ENCODE data around the gene EDC3.

The EDC3 gene

DNA sequence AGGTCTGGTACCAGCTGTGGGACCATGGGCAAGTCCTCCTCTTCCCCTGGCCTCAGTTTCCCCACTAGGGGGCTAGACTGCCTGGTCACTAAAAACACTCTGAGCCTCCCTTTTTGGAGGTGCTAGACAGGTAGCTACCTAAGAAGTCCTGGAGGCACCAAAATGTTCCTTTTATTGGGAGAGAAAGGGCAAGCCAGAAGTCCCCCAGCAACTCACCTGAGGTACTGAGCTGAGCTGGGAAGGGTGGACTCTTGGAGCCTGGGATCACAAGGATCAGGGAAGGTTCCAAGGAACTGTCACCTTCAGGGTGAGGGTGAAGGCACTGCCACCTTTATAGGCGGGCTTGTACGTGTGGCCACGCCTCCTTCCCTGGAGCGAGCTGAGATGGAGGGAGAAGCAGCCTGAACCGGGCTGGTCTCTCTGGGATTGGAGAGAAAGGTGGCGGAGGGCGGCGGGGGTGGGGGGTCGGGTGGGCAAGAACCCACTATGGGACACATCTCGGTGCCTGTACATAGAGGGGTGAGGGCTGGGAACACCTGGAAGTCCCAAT lies 29.5 kb upstream of the EDC3 start, which contains the start of gene CYP1A1:
Gene CYP1A1, minus strand, starts transcription at position 304 of the 550 bp plus-strand sequence. CDS start 2,431 bp downstream, outside the sequence.
- ATAC-seq (replicated peaks; ENCODE audit: extremely low read depth, poor library complexity, severe bottlenecking) (peak; percentile 39), DNase-seq (ENCODE audit: low spot score in 2 of 2) (no peak)
- Mint-ChIP-seq H3K27me3 (peaks cover 22% of the 10 kb centered on the region), H3K36me3 (ENCODE audit: insufficient read depth) (peaks cover 5% of the 10 kb centered on the region), H3K4me3 (peak within 1 kb of the TSS; percentile 79), H3K4me1 (peaks cover 11% of the 10 kb centered on the region), H3K27ac (ENCODE audit: low read depth) (no peak within 1 kb of the TSS), H3K9me3 (no peaks in the 10 kb centered on the region)

DNA sequence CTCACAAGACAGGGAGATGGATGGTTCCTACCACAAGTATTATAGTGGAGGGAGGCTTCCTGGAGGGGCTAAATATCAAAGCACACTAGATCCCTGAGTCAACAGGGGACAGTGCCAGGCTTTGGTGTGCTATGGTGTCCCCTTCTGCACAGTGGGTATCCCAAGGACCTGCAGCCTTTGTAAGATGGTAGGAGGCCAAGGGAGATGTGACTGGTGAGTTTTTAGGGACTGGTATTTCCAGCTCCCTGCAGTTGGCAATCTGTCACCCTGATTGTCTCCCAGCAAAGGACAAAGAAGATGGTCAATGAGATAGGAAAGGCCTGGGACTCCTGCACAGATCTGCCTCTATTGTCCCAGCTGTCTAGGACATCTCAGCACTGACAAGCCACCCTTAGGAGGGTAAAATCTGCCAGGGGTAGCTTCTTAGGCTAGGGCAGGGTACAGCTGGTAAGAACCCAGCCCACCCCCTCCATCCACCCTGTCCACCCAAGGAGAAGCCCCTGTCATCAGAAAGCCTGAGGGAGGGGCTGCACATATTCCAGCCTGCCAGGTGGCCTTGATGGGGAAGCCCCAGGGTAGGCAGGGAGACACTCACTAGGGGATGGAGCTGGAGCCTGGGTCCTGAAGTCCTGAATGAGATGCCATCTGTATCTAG lies 28.9 kb upstream of the EDC3 start:
- Mint-ChIP-seq H3K9me3 (no peaks in the 10 kb centered on the region), H3K27ac (ENCODE audit: low read depth) (no peak overlapping the region), H3K27me3 (peaks cover 16% of the 10 kb centered on the region), H3K36me3 (ENCODE audit: insufficient read depth) (peaks cover 5% of the 10 kb centered on the region), H3K4me1 (peaks cover 11% of the 10 kb centered on the region), H3K4me3 (peak overlapping the region; percentile 79)
- ATAC-seq (replicated peaks; ENCODE audit: extremely low read depth, poor library complexity, severe bottlenecking) (no peak), DNase-seq (ENCODE audit: low spot score in 2 of 2) (no peak)

DNA sequence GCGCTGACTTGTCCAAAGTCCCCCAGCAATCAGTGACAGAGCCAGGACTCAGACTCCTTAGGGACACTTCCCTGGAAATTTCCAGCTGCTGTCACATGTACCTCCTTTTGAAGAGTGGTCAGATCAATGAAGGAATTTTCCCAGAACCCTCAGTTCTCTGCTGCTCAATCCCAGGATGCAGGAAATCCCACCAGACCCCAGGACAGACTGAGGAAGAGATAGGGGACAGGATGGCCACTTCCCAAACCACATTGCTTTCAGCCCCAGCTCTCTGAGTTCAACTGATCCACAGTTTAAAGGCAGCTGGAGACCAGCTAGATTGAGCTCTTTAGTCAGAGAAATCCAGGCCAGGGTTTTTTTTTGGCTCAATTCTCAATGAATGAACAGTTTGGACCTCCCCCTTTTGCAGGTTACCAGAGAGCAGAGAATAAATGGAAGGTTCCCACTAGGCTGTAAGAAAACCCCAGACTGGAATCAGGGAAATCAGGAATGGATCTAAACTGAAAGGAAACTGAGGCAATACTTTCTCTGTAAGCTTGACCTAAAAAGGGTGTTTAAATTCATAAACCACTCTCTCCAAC lies 28.0 kb upstream of the EDC3 start:
- Mint-ChIP-seq H3K36me3 (ENCODE audit: insufficient read depth) (peaks cover 5% of the 10 kb centered on the region), H3K9me3 (no peaks in the 10 kb centered on the region), H3K4me3 (peak overlapping the region; percentile 79), H3K27ac (ENCODE audit: low read depth) (no peak overlapping the region), H3K4me1 (peaks cover 11% of the 10 kb centered on the region), H3K27me3 (peaks cover 14% of the 10 kb centered on the region)
- ATAC-seq (replicated peaks; ENCODE audit: extremely low read depth, poor library complexity, severe bottlenecking) (peak; percentile 26), DNase-seq (ENCODE audit: low spot score in 2 of 2) (no peak)

DNA sequence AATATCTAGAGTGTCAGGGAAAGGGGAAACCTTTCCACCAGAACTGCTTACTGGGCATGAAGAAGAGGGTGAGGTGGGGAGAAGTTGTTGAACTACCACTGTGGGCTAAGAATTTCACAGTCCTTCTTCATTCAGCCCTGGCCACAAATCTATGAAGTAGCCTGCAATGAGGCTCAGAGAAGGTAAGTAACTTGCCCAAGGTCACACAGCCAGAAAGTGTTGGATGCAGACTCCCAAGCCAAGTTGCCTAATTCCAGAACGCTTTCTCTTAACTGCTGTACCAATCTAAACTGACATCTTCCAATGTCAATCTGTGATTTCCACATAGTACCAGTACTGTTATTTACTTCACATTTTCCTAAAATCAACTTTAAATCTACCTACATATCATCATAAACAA lies 27.4 kb upstream of the EDC3 start:
- ATAC-seq (replicated peaks; ENCODE audit: extremely low read depth, poor library complexity, severe bottlenecking) (no peak), DNase-seq (ENCODE audit: low spot score in 2 of 2) (no peak)
- Mint-ChIP-seq H3K27ac (ENCODE audit: low read depth) (no peak overlapping the region), H3K36me3 (ENCODE audit: insufficient read depth) (peaks cover 5% of the 10 kb centered on the region), H3K4me3 (no peak overlapping the region), H3K9me3 (no peaks in the 10 kb centered on the region), H3K27me3 (peaks cover 14% of the 10 kb centered on the region), H3K4me1 (peaks cover 11% of the 10 kb centered on the region)

DNA sequence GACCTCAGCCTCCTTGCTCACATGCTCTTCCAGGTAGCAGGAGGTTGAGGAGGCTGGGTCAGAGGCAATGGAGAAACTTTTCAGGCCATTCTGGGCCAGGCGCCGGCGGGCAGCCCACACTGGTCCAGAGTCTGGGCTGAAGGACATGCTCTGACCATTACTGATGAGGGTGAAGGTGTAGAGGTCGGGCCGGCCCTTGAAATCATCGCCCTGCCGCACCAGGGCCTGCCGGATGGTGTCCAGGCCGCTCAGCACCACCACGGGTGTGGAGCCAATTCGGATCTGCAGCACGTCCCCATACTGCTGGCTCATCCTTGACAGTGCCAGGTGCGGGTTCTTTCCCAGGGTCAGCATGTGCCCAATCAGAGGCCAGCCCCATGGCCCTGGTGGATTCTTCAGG lies 26.8 kb upstream of the EDC3 start:
- H3K27ac Mint-ChIP-seq (ENCODE audit: low read depth), result no peak overlapping the region
- H3K27me3 Mint-ChIP-seq, result peaks cover 10% of the 10 kb centered on the region
- no peaks in the 10 kb centered on the region for H3K9me3 Mint-ChIP-seq
- ATAC-seq (replicated peaks; ENCODE audit: extremely low read depth, poor library complexity, severe bottlenecking) (no peak), DNase-seq (ENCODE audit: low spot score in 2 of 2) (no peak)
- H3K36me3 Mint-ChIP-seq (ENCODE audit: insufficient read depth), result peaks cover 5% of the 10 kb centered on the region
- no peak overlapping the region for H3K4me3 Mint-ChIP-seq
- peaks cover 11% of the 10 kb centered on the region for H3K4me1 Mint-ChIP-seq

DNA sequence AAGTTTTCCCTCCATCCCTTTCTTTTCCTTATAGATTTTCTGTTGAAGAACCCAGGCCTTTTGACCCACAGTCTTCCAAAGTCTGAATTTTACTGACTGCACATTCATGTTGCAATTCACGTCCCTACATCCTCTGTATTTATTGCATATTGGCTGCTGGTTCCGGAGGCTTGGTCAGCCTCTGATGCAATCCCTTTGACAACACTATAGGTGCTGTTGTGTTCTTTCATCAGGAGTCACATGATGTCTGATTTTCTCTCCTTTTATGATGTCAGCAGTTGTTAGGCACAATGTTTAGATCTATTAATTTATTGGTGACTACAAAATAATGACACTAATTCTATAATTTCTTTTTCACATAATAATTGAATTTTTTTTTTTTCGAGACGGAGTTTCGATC lies 20.8 kb upstream of the EDC3 start:
- ATAC-seq (replicated peaks; ENCODE audit: extremely low read depth, poor library complexity, severe bottlenecking) (no peak), DNase-seq (ENCODE audit: low spot score in 2 of 2) (no peak)
- Mint-ChIP-seq H3K27me3 (no peaks in the 10 kb centered on the region), H3K4me1 (no peaks in the 10 kb centered on the region), H3K9me3 (no peaks in the 10 kb centered on the region), H3K36me3 (ENCODE audit: insufficient read depth) (no peaks in the 10 kb centered on the region), H3K4me3 (no peak overlapping the region), H3K27ac (ENCODE audit: low read depth) (no peak overlapping the region)

DNA sequence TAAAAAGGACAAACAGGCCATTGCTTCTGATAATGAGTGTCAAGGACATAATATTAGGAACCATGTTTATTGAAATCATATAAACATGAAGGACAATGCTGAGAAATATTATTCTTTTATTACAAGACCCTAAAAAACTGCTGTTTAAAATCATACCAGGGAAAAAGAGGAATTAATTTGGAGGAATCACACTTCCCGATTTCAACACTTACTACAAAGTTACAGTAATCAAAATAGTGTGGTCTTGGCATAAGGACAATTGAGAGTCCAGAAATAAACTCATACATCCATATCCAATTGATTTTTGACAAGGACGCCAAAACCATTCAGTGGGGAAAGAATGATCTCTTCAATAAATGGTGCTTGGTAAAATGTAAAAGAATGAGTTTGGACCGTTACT lies 16.5 kb upstream of the EDC3 start:
- Mint-ChIP-seq H3K36me3 (ENCODE audit: insufficient read depth) (no peaks in the 10 kb centered on the region), H3K27ac (ENCODE audit: low read depth) (no peak overlapping the region), H3K4me1 (peaks cover 8% of the 10 kb centered on the region), H3K27me3 (no peaks in the 10 kb centered on the region), H3K9me3 (no peaks in the 10 kb centered on the region), H3K4me3 (no peak overlapping the region)
- no peak for ATAC-seq (replicated peaks; ENCODE audit: extremely low read depth, poor library complexity, severe bottlenecking)
- DNase-seq (ENCODE audit: low spot score in 2 of 2), result no peak

DNA sequence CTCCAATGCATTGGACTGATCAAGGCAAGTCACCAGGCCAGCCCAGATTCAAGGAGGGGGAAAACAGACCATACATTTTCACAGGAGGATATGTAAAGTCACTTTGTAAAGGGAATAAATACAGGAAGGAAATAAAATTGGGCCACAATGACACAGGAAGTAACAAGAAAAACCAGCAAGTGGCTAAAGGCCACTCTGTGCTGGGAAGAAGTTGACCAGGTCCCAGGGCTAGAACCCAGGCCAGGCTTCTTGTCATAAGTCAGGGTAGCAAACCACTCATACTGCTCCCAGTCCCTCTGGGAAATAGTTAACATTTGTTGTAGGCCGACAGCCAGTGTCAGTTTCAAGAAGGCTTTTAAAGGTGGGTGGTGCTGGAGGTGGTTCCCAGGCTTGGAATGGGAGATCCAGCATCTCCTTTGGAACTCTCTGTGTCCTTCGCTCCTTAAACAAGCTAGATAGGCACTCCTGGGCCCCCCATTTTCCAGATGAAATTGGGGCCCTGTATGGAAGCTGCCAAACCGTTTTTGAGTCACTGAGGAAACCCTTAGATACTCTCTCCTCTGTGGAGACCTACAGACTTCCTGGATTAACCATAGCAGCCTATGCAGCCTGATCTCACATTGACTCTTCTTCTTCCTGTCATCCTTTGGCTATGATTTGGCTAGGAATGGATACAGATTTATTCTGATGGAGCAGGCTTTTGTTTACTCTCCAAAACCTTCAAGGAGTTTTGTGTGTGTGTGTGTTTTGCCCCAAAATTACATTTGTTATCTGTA lies 14.7 kb upstream of the EDC3 start:
- ATAC-seq (replicated peaks; ENCODE audit: extremely low read depth, poor library complexity, severe bottlenecking) (no peak), DNase-seq (ENCODE audit: low spot score in 2 of 2) (no peak)
- H3K4me1 Mint-ChIP-seq, result peaks cover 8% of the 10 kb centered on the region
- no peak overlapping the region for H3K4me3 Mint-ChIP-seq
- H3K27ac Mint-ChIP-seq (ENCODE audit: low read depth), result no peak overlapping the region
- no peaks in the 10 kb centered on the region for H3K36me3 Mint-ChIP-seq (ENCODE audit: insufficient read depth)
- H3K27me3 Mint-ChIP-seq, result peaks cover 10% of the 10 kb centered on the region
- no peaks in the 10 kb centered on the region for H3K9me3 Mint-ChIP-seq

DNA sequence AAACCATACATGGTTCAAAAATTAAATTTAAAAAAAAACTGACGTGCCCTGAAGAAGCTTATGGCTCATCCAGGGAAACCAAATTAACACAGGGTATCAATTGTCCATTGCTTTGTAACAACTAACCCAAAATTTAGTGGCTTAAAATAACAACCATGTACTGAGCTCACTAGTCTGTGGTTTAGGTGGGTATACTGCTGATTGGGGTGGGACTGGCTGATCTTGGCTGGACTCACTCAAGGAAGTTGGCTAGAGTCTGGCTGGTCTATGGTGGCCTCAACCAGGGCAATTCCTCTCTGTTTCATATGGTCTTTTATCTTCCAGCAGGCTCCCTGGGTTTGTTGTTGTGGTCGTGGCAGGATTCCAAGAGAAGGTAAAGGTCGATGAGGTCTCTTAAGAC lies 14.1 kb upstream of the EDC3 start:
- DNase-seq (ENCODE audit: low spot score in 2 of 2), result no peak
- no peak for ATAC-seq (replicated peaks; ENCODE audit: extremely low read depth, poor library complexity, severe bottlenecking)
- H3K27ac Mint-ChIP-seq (ENCODE audit: low read depth), result no peak overlapping the region
- H3K4me3 Mint-ChIP-seq, result no peak overlapping the region
- H3K36me3 Mint-ChIP-seq (ENCODE audit: insufficient read depth), result no peaks in the 10 kb centered on the region
- H3K27me3 Mint-ChIP-seq, result peaks cover 15% of the 10 kb centered on the region
- H3K9me3 Mint-ChIP-seq, result no peaks in the 10 kb centered on the region
- H3K4me1 Mint-ChIP-seq, result peaks cover 8% of the 10 kb centered on the region

DNA sequence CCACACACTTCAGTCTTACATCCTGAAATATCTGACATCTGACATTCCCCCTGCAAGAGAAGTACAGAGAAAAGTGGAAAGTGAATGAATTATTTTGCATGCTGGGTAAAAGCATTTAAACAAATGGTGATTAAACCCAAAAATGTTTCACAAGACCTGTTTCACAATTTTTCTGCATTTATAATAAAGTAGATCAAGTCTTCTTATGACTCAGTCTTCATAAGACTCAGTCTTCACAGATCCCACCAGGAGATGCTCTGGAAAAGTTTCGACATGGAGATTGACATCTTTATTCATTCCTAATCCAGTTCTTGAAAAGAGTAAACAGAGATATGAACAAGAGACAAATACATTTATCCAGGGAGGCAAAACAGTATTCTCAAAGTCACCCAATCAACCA lies 13.2 kb upstream of the EDC3 start:
- H3K4me3 Mint-ChIP-seq, result no peak overlapping the region
- no peak for ATAC-seq (replicated peaks; ENCODE audit: extremely low read depth, poor library complexity, severe bottlenecking)
- peaks cover 15% of the 10 kb centered on the region for H3K27me3 Mint-ChIP-seq
- DNase-seq (ENCODE audit: low spot score in 2 of 2), result no peak
- H3K36me3 Mint-ChIP-seq (ENCODE audit: insufficient read depth), result no peaks in the 10 kb centered on the region
- H3K9me3 Mint-ChIP-seq, result no peaks in the 10 kb centered on the region
- peaks cover 8% of the 10 kb centered on the region for H3K4me1 Mint-ChIP-seq
- no peak overlapping the region for H3K27ac Mint-ChIP-seq (ENCODE audit: low read depth)

DNA sequence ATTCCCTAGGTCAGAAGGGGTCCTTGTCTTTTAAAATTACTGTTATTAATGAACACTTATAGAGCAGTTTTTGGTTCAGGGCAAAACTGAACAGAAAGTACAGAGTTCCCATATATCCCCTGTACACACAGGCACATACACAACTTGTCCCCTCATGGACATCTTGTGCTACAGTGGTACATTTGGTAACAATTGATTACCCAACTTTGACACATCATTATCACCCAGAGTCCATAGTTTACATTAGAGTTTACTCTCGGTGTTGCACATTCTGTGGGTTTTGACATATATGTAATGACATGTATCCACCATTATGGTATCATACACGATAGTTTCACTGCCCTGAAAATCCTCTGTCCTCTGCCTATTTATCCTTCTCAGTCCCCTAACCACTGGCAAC lies 984 bp upstream of the EDC3 start:
- H3K27ac Mint-ChIP-seq (ENCODE audit: low read depth), result peak overlapping the region; percentile 99
- H3K4me1 Mint-ChIP-seq, result peaks cover 39% of the 10 kb centered on the region
- no peak for DNase-seq (ENCODE audit: low spot score in 2 of 2)
- peaks cover 6% of the 10 kb centered on the region for H3K27me3 Mint-ChIP-seq
- ATAC-seq (replicated peaks; ENCODE audit: extremely low read depth, poor library complexity, severe bottlenecking), result no peak
- no peaks in the 10 kb centered on the region for H3K9me3 Mint-ChIP-seq
- H3K36me3 Mint-ChIP-seq (ENCODE audit: insufficient read depth), result peaks cover 12% of the 10 kb centered on the region
- peak overlapping the region; percentile 98 for H3K4me3 Mint-ChIP-seq

DNA sequence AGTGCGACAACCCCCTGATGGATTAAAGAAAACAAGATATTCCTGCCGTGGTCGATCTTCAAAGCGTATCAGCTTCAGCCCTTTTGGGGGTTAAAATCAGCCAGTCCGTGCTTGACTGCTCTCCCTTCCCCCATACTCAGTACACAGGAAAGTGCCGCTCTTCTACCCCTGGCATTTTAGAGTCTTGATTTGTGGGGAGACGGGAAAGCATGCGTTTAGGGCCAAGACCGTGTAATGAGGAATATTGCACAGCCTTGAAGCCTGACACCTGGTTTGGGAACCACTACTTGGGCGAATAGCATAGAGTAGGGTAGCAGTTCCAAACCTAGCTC lies 540 bp upstream of the EDC3 start:
- DNase-seq (ENCODE audit: low spot score in 2 of 2), result no peak

DNA sequence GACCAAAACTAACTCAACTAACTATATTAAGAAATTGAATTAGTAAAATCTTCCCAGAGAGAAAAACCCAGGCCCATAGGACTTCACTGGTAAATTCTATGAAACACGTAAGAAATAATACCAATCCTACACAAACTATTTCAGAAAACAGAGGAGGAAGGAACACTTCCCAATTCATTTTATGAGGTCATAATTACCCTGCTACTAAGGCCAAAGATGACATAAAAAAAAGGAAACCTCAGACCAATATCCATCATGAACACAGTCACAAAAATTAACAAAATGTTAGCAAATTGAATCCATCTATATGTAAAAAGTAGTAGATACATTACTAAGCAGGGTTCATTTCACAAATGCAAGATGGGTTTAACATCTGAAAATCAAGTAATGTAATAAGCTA lies 3.5 kb downstream of the EDC3 start:
- DNase-seq (ENCODE audit: low spot score in 2 of 2), result no peak
- peaks cover 15% of the 10 kb centered on the region for H3K36me3 Mint-ChIP-seq (ENCODE audit: insufficient read depth)
- peaks cover 44% of the 10 kb centered on the region for H3K4me1 Mint-ChIP-seq
- H3K9me3 Mint-ChIP-seq, result no peaks in the 10 kb centered on the region
- H3K27ac Mint-ChIP-seq (ENCODE audit: low read depth), result no peak overlapping the region
- no peaks in the 10 kb centered on the region for H3K27me3 Mint-ChIP-seq
- no peak for ATAC-seq (replicated peaks; ENCODE audit: extremely low read depth, poor library complexity, severe bottlenecking)
- no peak overlapping the region for H3K4me3 Mint-ChIP-seq

More for the DNA sequence above, 540 bp upstream of the EDC3 start:
- Mint-ChIP-seq H3K27ac (ENCODE audit: low read depth) (peak overlapping the region; percentile 99), H3K4me1 (peaks cover 39% of the 10 kb centered on the region), H3K4me3 (peak overlapping the region; percentile 98), H3K27me3 (peaks cover 2% of the 10 kb centered on the region), H3K36me3 (ENCODE audit: insufficient read depth) (peaks cover 13% of the 10 kb centered on the region), H3K9me3 (no peaks in the 10 kb centered on the region)
- ATAC-seq (replicated peaks; ENCODE audit: extremely low read depth, poor library complexity, severe bottlenecking), result no peak
